Measurements from ENCODE around the gene LIPC. TPM values are rescaled to one million over a fixed set of nuclear protein-coding genes. Genes with fewer than 3 reads are reported as not detected.

LIPC gene
- total RNA-seq, 2 donors from 2014 or later, result 0.52 to 0.59 TPM

DNA sequence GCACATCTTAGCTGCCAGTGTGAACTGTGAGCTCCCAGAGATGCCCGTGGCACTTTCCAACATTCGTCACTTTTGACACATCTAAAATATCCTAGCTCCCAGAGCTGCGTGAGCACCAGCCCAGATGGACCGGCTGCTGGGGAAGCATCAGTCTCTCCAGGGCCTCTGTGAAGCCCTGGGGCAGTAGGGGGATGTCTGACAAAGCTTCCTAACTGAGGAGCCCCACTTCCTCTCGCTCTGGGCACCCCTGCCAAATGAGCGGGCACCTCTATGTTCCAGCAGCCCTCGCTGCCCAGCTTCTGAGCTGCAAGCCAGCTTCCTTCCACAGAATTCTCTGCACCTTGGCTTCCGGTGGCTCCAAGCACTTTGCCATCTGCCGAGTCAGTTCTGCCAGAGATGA, 91.1 kb downstream of the LIPC start:
- TF ChIP-seq, protein P1, sequence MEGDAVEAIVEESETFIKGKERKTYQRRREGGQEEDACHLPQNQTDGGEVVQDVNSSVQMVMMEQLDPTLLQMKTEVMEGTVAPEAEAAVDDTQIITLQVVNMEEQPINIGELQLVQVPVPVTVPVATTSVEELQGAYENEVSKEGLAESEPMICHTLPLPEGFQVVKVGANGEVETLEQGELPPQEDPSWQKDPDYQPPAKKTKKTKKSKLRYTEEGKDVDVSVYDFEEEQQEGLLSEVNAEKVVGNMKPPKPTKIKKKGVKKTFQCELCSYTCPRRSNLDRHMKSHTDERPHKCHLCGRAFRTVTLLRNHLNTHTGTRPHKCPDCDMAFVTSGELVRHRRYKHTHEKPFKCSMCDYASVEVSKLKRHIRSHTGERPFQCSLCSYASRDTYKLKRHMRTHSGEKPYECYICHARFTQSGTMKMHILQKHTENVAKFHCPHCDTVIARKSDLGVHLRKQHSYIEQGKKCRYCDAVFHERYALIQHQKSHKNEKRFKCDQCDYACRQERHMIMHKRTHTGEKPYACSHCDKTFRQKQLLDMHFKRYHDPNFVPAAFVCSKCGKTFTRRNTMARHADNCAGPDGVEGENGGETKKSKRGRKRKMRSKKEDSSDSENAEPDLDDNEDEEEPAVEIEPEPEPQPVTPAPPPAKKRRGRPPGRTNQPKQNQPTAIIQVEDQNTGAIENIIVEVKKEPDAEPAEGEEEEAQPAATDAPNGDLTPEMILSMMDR (IDR thresholded peaks at IDR 0.05), result no peak

DNA sequence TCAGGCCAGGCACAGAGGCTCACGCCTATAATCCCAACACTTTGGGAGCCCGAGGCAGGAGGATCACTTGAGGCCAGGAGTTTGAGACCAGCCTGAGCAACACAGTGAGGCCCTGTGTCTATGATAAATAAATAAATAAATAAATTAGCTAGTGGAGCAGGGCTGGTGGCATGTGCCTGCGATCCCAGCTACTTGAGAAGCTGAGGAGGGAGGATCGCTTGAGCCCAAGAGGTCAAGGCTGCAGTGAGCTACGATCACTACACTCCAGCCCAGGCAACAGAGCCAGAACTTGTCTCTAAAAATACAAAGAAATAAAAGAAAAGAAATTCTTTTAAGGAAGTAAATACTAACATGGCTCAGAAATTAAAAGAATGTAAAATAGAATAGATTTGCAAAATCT, 91.8 kb downstream of the LIPC start:
- DNase-seq (ENCODE audit: low spot score), result no peak
- Histone ChIP-seq H3K27ac (peak overlapping the region; percentile 66 to 87), H3K4me3 (no peak overlapping the region), H3K9me3 (no peaks in the 10 kb centered on the region), H3K4me1 (peaks cover 0 to 67% of the 10 kb centered on the region in 2 donors), H3K27me3 (no peaks in the 10 kb centered on the region), H3K36me3 (no peaks in the 10 kb centered on the region)
- TF ChIP-seq, protein P1 (IDR thresholded peaks at IDR 0.05), result no peak

More for the DNA sequence above, 91.1 kb downstream of the LIPC start:
- Histone ChIP-seq H3K4me3 (no peak overlapping the region), H3K4me1 (peaks cover 0 to 65% of the 10 kb centered on the region in 2 donors), H3K36me3 (no peaks in the 10 kb centered on the region), H3K9me3 (no peaks in the 10 kb centered on the region), H3K27me3 (no peaks in the 10 kb centered on the region), H3K27ac (peak overlapping the region; percentile 66 to 87)
- no peak for DNase-seq (ENCODE audit: low spot score)

DNA sequence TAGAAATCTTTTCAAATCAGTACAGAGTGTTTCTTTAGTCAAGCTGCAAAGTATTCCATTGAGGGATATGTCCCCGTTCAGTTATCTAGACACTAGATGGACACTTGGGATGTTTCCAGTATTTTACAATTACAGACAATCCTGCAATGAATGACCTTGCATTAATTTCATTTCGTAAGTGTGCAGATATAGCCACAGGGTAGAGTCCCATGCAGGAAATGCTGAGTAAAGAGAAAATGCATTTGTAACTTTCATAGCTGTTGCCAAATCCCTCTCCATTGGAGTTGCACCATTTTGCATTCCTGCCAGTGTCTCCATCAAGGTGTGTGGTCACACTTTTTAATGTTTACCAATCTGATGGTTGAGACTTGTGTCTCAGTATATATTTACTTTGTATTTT, 92.5 kb downstream of the LIPC start:
- Histone ChIP-seq H3K27ac (peak overlapping the region; percentile 66 to 87), H3K4me3 (no peak overlapping the region), H3K4me1 (peaks cover 0 to 71% of the 10 kb centered on the region in 2 donors), H3K27me3 (no peaks in the 10 kb centered on the region), H3K36me3 (no peaks in the 10 kb centered on the region), H3K9me3 (no peaks in the 10 kb centered on the region)
- TF ChIP-seq, protein P1 (IDR thresholded peaks at IDR 0.05), result no peak
- no peak for DNase-seq (ENCODE audit: low spot score)

DNA sequence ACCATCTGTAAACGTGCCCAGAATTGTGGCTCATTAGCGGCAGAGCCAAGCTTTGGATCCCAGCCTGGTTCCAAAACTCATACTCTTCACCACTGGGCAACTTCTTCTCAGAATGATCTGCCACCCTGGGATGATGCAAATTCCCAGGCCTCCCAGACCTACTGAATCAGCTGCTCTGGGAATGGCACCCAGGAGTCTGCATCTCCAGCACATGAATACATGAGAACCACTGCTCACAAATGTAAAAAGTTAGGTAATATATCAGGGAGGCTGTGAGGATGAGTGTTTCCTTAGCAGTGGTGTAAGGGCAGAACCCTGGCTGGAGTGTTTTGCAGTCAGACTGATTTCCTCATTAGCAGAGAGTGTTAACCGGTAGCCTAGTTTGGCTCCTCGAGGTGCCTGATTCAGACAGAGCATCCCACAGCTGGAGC, 94.2 kb downstream of the LIPC start:
- Histone ChIP-seq H3K27ac (peak overlapping the region in 1 of 2 donors; percentile 87), H3K9me3 (no peaks in the 10 kb centered on the region), H3K4me1 (peaks cover 0 to 68% of the 10 kb centered on the region in 2 donors), H3K4me3 (no peak overlapping the region), H3K36me3 (no peaks in the 10 kb centered on the region), H3K27me3 (no peaks in the 10 kb centered on the region)
- TF ChIP-seq, protein P1 (IDR thresholded peaks at IDR 0.05), result no peak
- no peak for DNase-seq (ENCODE audit: low spot score)

DNA sequence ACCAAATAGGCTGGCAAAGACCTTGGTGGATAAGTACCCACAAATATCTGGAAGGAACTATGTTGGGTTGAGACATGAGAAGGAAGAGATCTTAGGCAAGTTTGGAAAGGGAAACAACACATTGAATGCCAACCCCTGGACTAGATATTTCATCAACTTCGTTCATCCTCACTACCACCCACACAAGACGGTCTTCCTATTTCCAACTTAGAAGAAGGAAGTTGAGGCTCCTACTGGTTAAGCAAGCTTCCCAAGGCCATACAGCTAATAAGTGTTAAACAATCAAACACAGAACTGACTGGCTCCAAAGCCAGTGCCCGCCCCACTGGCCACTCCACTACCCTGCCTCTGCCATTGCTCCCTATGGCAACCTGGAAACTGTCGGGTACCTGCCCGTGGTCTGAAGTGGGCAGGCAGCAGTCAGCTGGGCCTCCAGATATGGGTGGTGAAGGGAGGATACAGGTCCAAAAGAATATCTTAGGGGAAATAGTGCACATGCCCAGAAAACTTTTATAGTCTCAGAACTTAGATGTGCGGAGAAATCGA, 94.9 kb downstream of the LIPC start:
- Histone ChIP-seq H3K36me3 (no peaks in the 10 kb centered on the region), H3K9me3 (no peaks in the 10 kb centered on the region), H3K27me3 (no peaks in the 10 kb centered on the region), H3K4me1 (peaks cover 0 to 60% of the 10 kb centered on the region in 2 donors), H3K27ac (peak overlapping the region in 1 of 2 donors; percentile 87), H3K4me3 (no peak overlapping the region)
- no peak for DNase-seq (ENCODE audit: low spot score)
- TF ChIP-seq, protein P1 (IDR thresholded peaks at IDR 0.05), result no peak

Data from right atrium auricular region (tissue), 2 donors.